Measurements from ENCODE around the gene GLRA3. TPM values are rescaled to one million over a fixed set of nuclear protein-coding genes. Genes with fewer than 3 reads are reported as not detected.
"Not testable (repeated sequence)": the region's sequence is repeated elsewhere in the genome, so short reads cannot be mapped to it uniquely, and the experiment has no call there.

The GLRA3 gene
- total and polyA plus RNA-seq, 2 donors (not counting 1 experiment from before 2014, with no cell fraction given), result not detected

DNA sequence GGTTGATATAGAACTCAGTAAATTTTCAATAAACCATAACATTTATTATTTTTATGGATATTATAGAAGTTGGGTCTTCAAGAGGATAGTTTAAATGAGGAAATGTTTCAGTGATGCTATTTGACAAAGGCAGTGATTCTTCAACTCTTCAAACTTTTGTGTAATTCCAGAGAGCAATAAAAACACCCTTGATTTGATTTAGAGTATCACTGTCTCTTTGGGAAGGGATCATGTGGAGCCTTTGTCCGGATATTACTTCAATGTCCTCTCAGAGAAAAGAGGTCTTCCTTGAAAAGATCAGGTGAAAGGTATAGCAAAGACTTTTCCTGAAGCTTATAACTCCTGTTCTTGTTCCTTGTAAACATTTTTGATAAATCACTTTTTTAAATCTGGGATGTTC is 23.3 kb downstream of the GLRA3 start:
- Histone ChIP-seq H3K27ac (ENCODE audit: insufficient read depth, low read length) (no peak overlapping the region), H3K4me2 (ENCODE audit: extremely low read depth, insufficient read depth, low read length) (no peak overlapping the region), H3K9ac (ENCODE audit: insufficient read depth, low read length) (no peak overlapping the region), H4K20me1 (ENCODE audit: control insufficient read depth, extremely low read depth, insufficient read depth, low read length) (no peaks in the 10 kb centered on the region), H3K4me3 (replicated peaks in 1 of 4; ENCODE audit: control extremely low read depth in 1 of 4, insufficient read depth in 1 of 4, low read depth in 3 of 4, low read length in 4 of 4) (no peak overlapping the region), H3K9me3 (ENCODE audit: control insufficient read depth, insufficient read depth, low read depth, low read length) (no peaks in the 10 kb centered on the region), H2AFZ (ENCODE audit: low read length) (no peak overlapping the region), H3K79me2 (ENCODE audit: control insufficient read depth, insufficient read depth, low read length) (no peaks in the 10 kb centered on the region), H3K36me3 (ENCODE audit: control insufficient read depth, insufficient read depth, low read length) (no peaks in the 10 kb centered on the region), H3K27me3 (ENCODE audit: control insufficient read depth, insufficient read depth, low read length) (no peaks in the 10 kb centered on the region), H3K4me1 (ENCODE audit: control insufficient read depth, extremely low read depth, insufficient read depth, low read length) (no peaks in the 10 kb centered on the region)
- TF ChIP-seq EZH2 (IDR thresholded peaks at IDR 0.05; ENCODE audit: low read length, missing control alignments), result no peak
- TF ChIP-seq, protein P1, sequence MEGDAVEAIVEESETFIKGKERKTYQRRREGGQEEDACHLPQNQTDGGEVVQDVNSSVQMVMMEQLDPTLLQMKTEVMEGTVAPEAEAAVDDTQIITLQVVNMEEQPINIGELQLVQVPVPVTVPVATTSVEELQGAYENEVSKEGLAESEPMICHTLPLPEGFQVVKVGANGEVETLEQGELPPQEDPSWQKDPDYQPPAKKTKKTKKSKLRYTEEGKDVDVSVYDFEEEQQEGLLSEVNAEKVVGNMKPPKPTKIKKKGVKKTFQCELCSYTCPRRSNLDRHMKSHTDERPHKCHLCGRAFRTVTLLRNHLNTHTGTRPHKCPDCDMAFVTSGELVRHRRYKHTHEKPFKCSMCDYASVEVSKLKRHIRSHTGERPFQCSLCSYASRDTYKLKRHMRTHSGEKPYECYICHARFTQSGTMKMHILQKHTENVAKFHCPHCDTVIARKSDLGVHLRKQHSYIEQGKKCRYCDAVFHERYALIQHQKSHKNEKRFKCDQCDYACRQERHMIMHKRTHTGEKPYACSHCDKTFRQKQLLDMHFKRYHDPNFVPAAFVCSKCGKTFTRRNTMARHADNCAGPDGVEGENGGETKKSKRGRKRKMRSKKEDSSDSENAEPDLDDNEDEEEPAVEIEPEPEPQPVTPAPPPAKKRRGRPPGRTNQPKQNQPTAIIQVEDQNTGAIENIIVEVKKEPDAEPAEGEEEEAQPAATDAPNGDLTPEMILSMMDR (conservative IDR thresholded peaks at IDR 0.05 in 1 of 2, IDR thresholded peaks at IDR 0.05 in 1 of 2; ENCODE audit: low read depth in 1 of 2, low read length in 2 of 2), result no peak
- no peak for DNase-seq (ENCODE audit: low read depth in 2 of 2)

DNA sequence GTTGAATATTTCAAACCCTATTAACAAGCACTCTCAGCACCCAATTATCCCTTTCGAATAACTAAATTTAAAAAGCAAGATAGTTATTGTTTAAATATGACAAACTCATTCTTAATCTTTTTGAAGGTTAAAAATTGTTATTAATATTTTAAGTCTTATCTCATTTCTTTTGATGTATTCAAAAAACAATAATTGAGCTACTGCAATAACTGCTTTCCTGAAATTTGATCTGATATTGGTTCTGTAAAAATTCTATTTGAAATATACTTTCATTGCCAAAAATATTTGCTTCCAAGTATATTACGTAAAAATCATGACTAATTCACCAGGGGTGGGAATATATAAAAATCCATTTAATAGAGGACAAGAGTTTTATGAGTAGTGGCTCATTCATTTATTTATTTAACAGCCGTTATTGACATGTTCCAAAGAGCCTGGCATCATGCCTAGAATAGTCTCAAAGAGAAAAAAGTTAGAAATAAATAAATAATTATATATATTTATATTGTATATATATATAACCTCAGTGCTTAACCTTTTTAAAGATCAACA is 34.4 kb downstream of the GLRA3 start:
- no peak overlapping the region for H2AFZ ChIP-seq (ENCODE audit: low read length)
- no peak overlapping the region for H3K9ac ChIP-seq (ENCODE audit: insufficient read depth, low read length)
- H4K20me1 ChIP-seq (ENCODE audit: control insufficient read depth, extremely low read depth, insufficient read depth, low read length), result no peaks in the 10 kb centered on the region
- no peaks in the 10 kb centered on the region for H3K27me3 ChIP-seq (ENCODE audit: control insufficient read depth, insufficient read depth, low read length)
- no peak overlapping the region for H3K27ac ChIP-seq (ENCODE audit: insufficient read depth, low read length)
- no peaks in the 10 kb centered on the region for H3K36me3 ChIP-seq (ENCODE audit: control insufficient read depth, insufficient read depth, low read length)
- H3K4me1 ChIP-seq (ENCODE audit: control insufficient read depth, extremely low read depth, insufficient read depth, low read length), result no peaks in the 10 kb centered on the region
- no peaks in the 10 kb centered on the region for H3K9me3 ChIP-seq (ENCODE audit: control insufficient read depth, insufficient read depth, low read depth, low read length)
- no peak overlapping the region for H3K4me3 ChIP-seq (replicated peaks in 1 of 4; ENCODE audit: control extremely low read depth in 1 of 4, insufficient read depth in 1 of 4, low read depth in 3 of 4, low read length in 4 of 4)
- no peaks in the 10 kb centered on the region for H3K79me2 ChIP-seq (ENCODE audit: control insufficient read depth, insufficient read depth, low read length)
- H3K4me2 ChIP-seq (ENCODE audit: extremely low read depth, insufficient read depth, low read length), result no peak overlapping the region
- TF ChIP-seq EZH2 (IDR thresholded peaks at IDR 0.05; ENCODE audit: low read length, missing control alignments), result no peak
- TF ChIP-seq, protein P1 (conservative IDR thresholded peaks at IDR 0.05 in 1 of 2, IDR thresholded peaks at IDR 0.05 in 1 of 2; ENCODE audit: low read depth in 1 of 2, low read length in 2 of 2), result no peak
- DNase-seq (ENCODE audit: low read depth in 2 of 2), result no peak

DNA sequence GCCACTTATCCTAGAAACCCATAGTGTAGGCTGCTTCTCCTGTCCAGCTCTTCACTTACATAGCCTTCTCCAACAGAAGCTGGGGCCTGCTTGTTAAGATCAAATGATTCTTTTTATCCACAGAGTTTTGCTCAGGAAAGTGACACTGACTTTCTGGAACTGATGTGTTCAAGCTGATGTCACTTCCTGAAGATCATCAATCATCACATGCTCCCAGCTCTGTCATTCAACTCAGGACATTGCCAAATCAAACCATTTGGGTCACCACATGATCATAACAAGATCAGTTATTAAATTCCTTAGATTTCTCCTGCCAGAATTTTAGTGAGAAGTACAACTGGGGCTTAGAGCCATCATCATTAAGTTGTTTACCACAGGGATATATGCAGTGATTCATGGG is 39.4 kb downstream of the GLRA3 start:
- no peak for DNase-seq (ENCODE audit: low read depth in 2 of 2)
- H3K4me1 ChIP-seq (ENCODE audit: control insufficient read depth, extremely low read depth, insufficient read depth, low read length), result no peaks in the 10 kb centered on the region
- no peaks in the 10 kb centered on the region for H3K9me3 ChIP-seq (ENCODE audit: control insufficient read depth, insufficient read depth, low read depth, low read length)
- no peaks in the 10 kb centered on the region for H3K27me3 ChIP-seq (ENCODE audit: control insufficient read depth, insufficient read depth, low read length)
- no peak overlapping the region for H3K4me2 ChIP-seq (ENCODE audit: extremely low read depth, insufficient read depth, low read length)
- no peaks in the 10 kb centered on the region for H3K79me2 ChIP-seq (ENCODE audit: control insufficient read depth, insufficient read depth, low read length)
- no peaks in the 10 kb centered on the region for H4K20me1 ChIP-seq (ENCODE audit: control insufficient read depth, extremely low read depth, insufficient read depth, low read length)
- TF ChIP-seq, protein P1 (conservative IDR thresholded peaks at IDR 0.05 in 1 of 2, IDR thresholded peaks at IDR 0.05 in 1 of 2; ENCODE audit: low read depth in 1 of 2, low read length in 2 of 2), result no peak
- no peak for TF ChIP-seq EZH2 (IDR thresholded peaks at IDR 0.05; ENCODE audit: low read length, missing control alignments)
- H3K27ac ChIP-seq (ENCODE audit: insufficient read depth, low read length), result no peak overlapping the region
- no peak overlapping the region for H3K4me3 ChIP-seq (replicated peaks in 1 of 4; ENCODE audit: control extremely low read depth in 1 of 4, insufficient read depth in 1 of 4, low read depth in 3 of 4, low read length in 4 of 4)
- H2AFZ ChIP-seq (ENCODE audit: low read length), result no peak overlapping the region
- H3K36me3 ChIP-seq (ENCODE audit: control insufficient read depth, insufficient read depth, low read length), result no peaks in the 10 kb centered on the region
- H3K9ac ChIP-seq (ENCODE audit: insufficient read depth, low read length), result no peak overlapping the region

DNA sequence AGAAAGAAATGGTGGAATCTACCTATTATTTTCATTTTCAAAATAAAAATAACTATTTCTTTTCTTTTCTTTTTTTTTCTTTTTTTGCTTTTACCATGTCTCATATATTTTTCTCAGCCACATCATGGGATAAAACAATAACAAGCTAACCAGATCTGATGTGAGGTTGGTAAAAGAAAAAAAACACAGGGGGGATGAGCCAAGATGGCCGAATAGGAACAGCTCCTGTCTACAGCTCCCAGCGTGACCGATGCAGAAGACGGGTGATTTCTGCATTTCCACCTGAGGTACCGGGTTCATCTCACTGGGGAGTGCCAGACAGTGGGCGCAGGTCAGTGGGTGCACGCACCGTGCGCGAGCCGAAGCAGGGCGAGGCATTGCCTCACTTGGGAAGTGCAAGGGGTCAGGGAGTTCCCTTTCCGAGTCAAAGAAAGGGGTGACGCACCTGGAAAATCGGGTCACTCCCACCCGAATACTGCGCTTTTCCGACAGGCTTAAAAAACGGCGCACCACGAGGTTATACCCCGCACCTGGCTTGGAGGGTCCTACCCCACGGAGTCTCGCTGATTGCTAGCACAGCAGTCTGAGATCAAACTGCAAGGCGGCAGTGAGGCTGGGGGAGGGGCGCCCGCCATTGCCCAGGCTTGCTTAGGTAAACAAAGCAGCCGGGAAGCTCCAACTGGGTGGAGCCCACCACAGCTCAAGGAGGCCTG is 50.6 kb downstream of the GLRA3 start:
- not testable (repeated sequence) for H3K4me3 ChIP-seq (replicated peaks in 1 of 4; ENCODE audit: control extremely low read depth in 1 of 4, insufficient read depth in 1 of 4, low read depth in 3 of 4, low read length in 4 of 4); H3K9me3 ChIP-seq (ENCODE audit: control insufficient read depth, insufficient read depth, low read depth, low read length); H3K36me3 ChIP-seq (ENCODE audit: control insufficient read depth, insufficient read depth, low read length); H2AFZ ChIP-seq (ENCODE audit: low read length); H3K79me2 ChIP-seq (ENCODE audit: control insufficient read depth, insufficient read depth, low read length); H3K27ac ChIP-seq (ENCODE audit: insufficient read depth, low read length); H3K27me3 ChIP-seq (ENCODE audit: control insufficient read depth, insufficient read depth, low read length); H3K4me1 ChIP-seq (ENCODE audit: control insufficient read depth, extremely low read depth, insufficient read depth, low read length); H3K4me2 ChIP-seq (ENCODE audit: extremely low read depth, insufficient read depth, low read length); H4K20me1 ChIP-seq (ENCODE audit: control insufficient read depth, extremely low read depth, insufficient read depth, low read length); H3K9ac ChIP-seq (ENCODE audit: insufficient read depth, low read length); DNase-seq (ENCODE audit: low read depth in 2 of 2)
